Stomach (tissue), 9 donors: ENCODE measurements around the gene ZNF525. TPM values are rescaled to one million over a fixed set of nuclear protein-coding genes. Genes with fewer than 3 reads are reported as not detected.
"Not testable (repeated sequence)": the region's sequence is repeated elsewhere in the genome, so short reads cannot be mapped to it uniquely, and the experiment has no call there.

Source experiments
- DNase-seq, 2 donors: peaks; one replicate each; pipeline versions ENCODE4 v3.0.0 to v3.0.0-alpha.2; 2013 to 2019
- H3K27ac ChIP-seq, 5 donors: fragments of 200-600 bp in 4 of 5; sonication (generic) in 4 of 5; one replicate each; pipeline ENCODE4 v1.5.1; 2013 to 2019; ENCODE audit warnings: mild to moderate bottlenecking in 1 of 5, moderate library complexity in 1 of 5
- H3K27me3 ChIP-seq, 3 donors: fragments of 200-600 bp; sonication (generic); one replicate each; pipeline ENCODE4 v1.5.1; 2017 to 2019; ENCODE audit warnings: mixed run types in 1 of 3
- H3K36me3 ChIP-seq, 4 donors: fragments of 200-600 bp; sonication (generic); 1 replicate in 3 of 4; 2 replicates in 1 of 4; pipeline ENCODE4 v1.5.1; 2016 to 2019
- H3K4me1 ChIP-seq, 4 donors: fragments of 200-600 bp; sonication (generic); one replicate each; pipeline ENCODE4 v1.5.1; 2016 to 2019
- H3K4me3 ChIP-seq, 4 donors: fragments of 200-600 bp; sonication (generic) in 3 of 4; one replicate each; pipeline ENCODE4 v1.5.1; 2016 to 2019; ENCODE audit warnings: mild to moderate bottlenecking in 1 of 4
- H3K9me3 ChIP-seq, 4 donors: fragments of 200-600 bp; sonication (generic); one replicate each; pipeline ENCODE4 v1.5.1; 2016 to 2019
- EP300 ChIP-seq: sonication (generic); formaldehyde crosslinking; IDR thresholded peaks from one replicate; pipeline ENCODE4 v1.6.1; 2017; ENCODE audit warnings: antibody characterized with exemption
- POLR2A ChIP-seq, 4 donors: fragments of 450-650 bp; IDR thresholded peaks; one replicate each; pipeline ENCODE4 v1.6.1; 2016; ENCODE audit warnings: antibody characterized with exemption in 4 of 4, control low read depth in 2 of 4, mild to moderate bottlenecking in 1 of 4, moderate library complexity in 1 of 4
- POLR2AphosphoS5 ChIP-seq, 3 donors: sonication (generic); formaldehyde crosslinking; IDR thresholded peaks; one replicate each; pipeline ENCODE4 v1.6.1; 2016; ENCODE audit warnings: antibody characterized with exemption in 3 of 3
- WGBS, 5 donors: extraction: QIAGEN DNeasy Blood & Tissue Kit in 3 of 5; methylation state at CpG; one replicate each; pipeline versions ENCODE4 v1.1.5 to v1.1.7; 2013 to 2018; 5-methylcytosine and 5-hydroxymethylcytosine counted together
- intact Hi-C: fragments of 100-400 bp; cut with DNase I; formaldehyde crosslinking; loops from one replicate; pipeline ENCODE4 v1.15.1; 2023; ENCODE audit warnings: low total_unique reads
- polyA plus RNA-seq, 3 donors: library from polyadenylated mRNA; stranded (reverse); fragments of 200-250 nt; gene quantifications; one replicate each; pipeline ENCODE4 v1.2.3, GENCODE V29; 2013
- total RNA-seq, 5 donors: library from RNA; depleted of rRNA; stranded (reverse); fragments of >200 nt; gene quantifications; one replicate each; pipeline versions ENCODE4 v1.1.0 to v1.2.3, GENCODE V29; 2014 to 2016
- TF ChIP-seq, protein P1 (sequence below), 7 experiments: fragments of 450-650 bp in 4 of 7; fragments of 200-600 bp in 3 of 7; sonication (generic) in 3 of 7; IDR thresholded peaks; one replicate each; pipeline ENCODE4 v1.5.1; 2016 to 2019; ENCODE audit warnings: antibody characterized with exemption in 7 of 7, control low read depth in 2 of 7, mild to moderate bottlenecking in 1 of 7
- donor health status: healthy with polysubstance abuse.
- donor health status: Bipolar disorder and iron deficiency.
- donor health status: healthy.

Gene ZNF525
- total and polyA plus RNA-seq, 8 donors, result 2.9 to 33.3 (median 5.3) TPM

DNA sequence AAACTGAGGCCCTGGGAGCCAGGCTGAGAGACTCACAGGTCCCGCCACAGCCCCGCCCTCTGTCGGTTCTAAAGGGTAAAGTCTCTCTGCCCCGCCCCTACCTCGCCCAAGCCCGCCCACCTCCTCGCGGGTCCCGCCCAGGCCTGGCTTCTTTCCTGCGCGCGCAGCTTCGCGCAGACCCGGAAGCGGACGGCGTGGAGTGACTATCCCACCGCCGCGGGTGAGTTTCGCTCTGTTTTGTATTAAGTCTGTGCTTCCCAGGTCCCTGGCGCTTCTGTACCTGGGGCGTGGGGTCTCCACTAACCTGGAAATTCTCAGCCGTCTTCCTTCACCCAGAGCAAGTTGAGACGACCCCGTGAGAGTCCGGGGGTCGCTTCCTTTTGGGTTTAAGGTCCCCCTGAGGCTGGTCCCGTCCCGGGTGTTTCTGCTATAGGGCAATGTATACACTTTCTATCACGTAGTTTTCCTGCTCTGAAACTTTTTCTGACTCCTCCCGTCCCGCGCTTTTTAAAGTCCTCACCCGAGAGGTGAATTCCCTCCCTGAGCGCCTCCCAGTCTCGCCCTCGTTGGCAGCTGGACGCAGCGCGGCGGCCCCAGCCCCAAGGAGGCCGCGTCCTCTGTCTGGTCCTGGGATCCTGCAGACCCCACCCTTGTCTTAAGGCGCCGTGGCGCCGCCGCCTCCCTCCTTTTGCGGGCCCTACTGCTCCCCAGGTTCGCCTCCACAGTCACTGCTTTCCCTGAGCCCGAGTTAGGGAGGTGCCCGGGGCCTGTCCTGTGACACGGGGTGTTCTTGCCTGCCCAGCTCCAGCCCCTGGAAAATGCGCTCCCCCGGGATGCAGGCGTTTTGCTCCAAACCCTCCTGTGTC lies 29.7 kb downstream of the ZNF525 start, which contains the start of gene ZNF765:
Gene ZNF765 (plus strand): TSS at position 176 of the 866 bp plus-strand sequence. CDS start 2,867 bp downstream, outside the sequence.
- peaks cover 10 to 24% (median 24%) of the 10 kb centered on the region in 4 donors for H3K36me3 ChIP-seq
- 0 to 1% (median 0%) methylated on average over 48 to 58 of the region's 58 CpGs for WGBS, 5 donors
- peaks cover 18 to 30% (median 27%) of the 10 kb centered on the region in 4 donors for H3K4me1 ChIP-seq
- peak within 1 kb of the TSS; percentile 84 to 89 (median 89) for H3K27ac ChIP-seq
- intact Hi-C loops, result no loop called here
- peak within 1 kb of the TSS; percentile 70 to 91 (median 80) for H3K4me3 ChIP-seq
- TF ChIP-seq, protein P1, sequence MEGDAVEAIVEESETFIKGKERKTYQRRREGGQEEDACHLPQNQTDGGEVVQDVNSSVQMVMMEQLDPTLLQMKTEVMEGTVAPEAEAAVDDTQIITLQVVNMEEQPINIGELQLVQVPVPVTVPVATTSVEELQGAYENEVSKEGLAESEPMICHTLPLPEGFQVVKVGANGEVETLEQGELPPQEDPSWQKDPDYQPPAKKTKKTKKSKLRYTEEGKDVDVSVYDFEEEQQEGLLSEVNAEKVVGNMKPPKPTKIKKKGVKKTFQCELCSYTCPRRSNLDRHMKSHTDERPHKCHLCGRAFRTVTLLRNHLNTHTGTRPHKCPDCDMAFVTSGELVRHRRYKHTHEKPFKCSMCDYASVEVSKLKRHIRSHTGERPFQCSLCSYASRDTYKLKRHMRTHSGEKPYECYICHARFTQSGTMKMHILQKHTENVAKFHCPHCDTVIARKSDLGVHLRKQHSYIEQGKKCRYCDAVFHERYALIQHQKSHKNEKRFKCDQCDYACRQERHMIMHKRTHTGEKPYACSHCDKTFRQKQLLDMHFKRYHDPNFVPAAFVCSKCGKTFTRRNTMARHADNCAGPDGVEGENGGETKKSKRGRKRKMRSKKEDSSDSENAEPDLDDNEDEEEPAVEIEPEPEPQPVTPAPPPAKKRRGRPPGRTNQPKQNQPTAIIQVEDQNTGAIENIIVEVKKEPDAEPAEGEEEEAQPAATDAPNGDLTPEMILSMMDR (IDR thresholded peaks at IDR 0.05), result peak in 5 of 7 experiments; percentile 28 to 62 (median 50)
- peak in 1 of 4 donors; percentile 23 for TF ChIP-seq POLR2A (IDR thresholded peaks at IDR 0.05)
- peak; percentile 70 to 96 (median 86) for TF ChIP-seq POLR2AphosphoS5 (IDR thresholded peaks at IDR 0.05)
- no peak for TF ChIP-seq EP300
- peak; percentile 97 for DNase-seq
- peaks cover 0 to 19% (median 4%) of the 10 kb centered on the region in 4 donors for H3K9me3 ChIP-seq
- no peaks in the 10 kb centered on the region for H3K27me3 ChIP-seq

DNA sequence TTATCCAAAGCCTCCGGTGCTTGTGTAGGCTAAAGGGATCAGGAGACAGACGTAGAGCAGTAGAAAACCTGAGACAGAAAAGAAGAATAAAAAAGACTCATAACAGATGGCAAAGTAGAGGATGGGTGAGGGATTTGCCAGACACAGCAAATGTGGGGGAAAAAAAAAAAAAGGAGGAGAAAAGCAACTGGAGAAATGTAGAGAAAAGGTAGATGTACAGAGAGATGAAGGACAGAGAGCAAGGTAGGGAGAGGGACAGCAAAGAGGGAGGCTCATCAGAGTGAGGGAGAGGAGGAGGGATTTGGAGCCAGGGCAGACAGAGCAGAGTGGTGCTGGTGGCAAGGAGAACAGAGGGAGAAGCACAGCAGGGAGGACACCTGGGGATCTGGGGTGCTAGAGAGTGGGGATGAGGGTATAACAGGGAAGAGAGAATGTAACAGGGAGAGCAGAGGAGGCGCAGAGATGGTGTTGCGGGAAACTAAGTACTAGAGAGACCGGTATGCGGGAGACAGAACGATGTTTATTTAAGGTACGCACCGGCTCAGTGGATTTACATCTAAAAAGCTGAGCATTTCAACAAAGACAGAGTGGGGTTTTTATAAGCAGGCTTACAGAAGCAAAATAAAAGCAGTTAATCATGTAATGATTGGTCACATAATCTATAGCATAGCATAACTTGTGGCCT lies 30.5 kb downstream of the ZNF525 start:
- peaks cover 10 to 32% (median 31%) of the 10 kb centered on the region in 4 donors for H3K36me3 ChIP-seq
- peak overlapping the region; percentile 84 to 89 (median 89) for H3K27ac ChIP-seq
- peaks cover 18 to 30% (median 27%) of the 10 kb centered on the region in 4 donors for H3K4me1 ChIP-seq
- intact Hi-C loops, H3K27me3 ChIP-seq, DNase-seq: not testable (repeated sequence)
- H3K4me3 ChIP-seq, result peak overlapping the region; percentile 70 to 91 (median 80)
- WGBS, 5 donors, result 7 to 14% (median 10%) methylated on average over 9 of the region's 9 CpGs
- peaks cover 0 to 16% (median 0%) of the 10 kb centered on the region in 4 donors for H3K9me3 ChIP-seq

DNA sequence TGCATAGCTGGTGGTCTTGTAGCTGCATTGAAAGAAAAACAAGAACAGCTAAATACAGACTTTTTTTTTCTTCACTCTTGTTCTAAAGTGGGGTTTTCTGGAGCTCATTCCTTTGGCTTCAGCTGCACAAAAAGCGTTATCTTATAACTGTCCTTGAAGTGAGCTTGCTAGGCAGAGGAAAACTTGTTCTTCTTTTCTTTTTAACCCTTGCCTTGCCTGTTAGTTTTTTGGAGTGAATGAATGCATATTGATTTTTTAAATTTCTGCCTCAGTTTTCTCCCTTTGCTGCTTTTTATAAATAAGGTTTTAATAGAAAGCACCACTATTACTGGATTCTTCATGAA lies 31.0 kb downstream of the ZNF525 start:
- peaks cover 0 to 14% (median 2%) of the 10 kb centered on the region in 4 donors for H3K9me3 ChIP-seq
- H3K4me3 ChIP-seq, result peak overlapping the region in 3 of 4 donors; percentile 5 to 84 (median 77)
- TF ChIP-seq POLR2A (IDR thresholded peaks at IDR 0.05) (no peak), POLR2AphosphoS5 (IDR thresholded peaks at IDR 0.05) (no peak), EP300 (no peak)
- TF ChIP-seq, protein P1 (IDR thresholded peaks at IDR 0.05), result no peak
- H3K4me1 ChIP-seq, result peaks cover 18 to 30% (median 27%) of the 10 kb centered on the region in 4 donors
- H3K27me3 ChIP-seq, result no peaks in the 10 kb centered on the region
- no peak for DNase-seq
- peaks cover 10 to 37% (median 36%) of the 10 kb centered on the region in 4 donors for H3K36me3 ChIP-seq
- WGBS, 5 donors, result 2 to 12% (median 11%) methylated on average over 1 of the region's 1 CpG
- intact Hi-C loops, result no loop called here
- no peak overlapping the region for H3K27ac ChIP-seq

DNA sequence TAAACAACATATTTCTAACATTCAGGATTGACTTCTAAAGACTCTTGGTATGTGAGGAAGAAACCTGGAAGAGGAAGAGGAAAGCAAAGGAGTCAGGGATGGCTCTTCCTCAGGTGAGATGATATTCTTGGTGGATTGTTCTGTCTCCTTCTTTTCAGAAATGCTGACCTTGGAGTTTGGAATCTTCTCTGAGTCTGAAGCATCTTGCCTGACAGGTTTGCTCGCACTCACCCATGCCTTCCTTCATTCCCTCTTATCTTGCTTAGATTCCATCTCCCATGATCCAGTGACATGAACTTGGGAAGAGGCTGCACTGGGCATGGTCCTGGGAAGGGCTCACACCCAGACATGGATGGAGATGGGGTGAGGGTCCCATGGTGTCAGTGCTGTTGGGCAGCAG lies 32.4 kb downstream of the ZNF525 start:
- 83 to 92% (median 87%) methylated on average over 1 of the region's 1 CpG for WGBS, 5 donors
- intact Hi-C loops, H3K27me3 ChIP-seq, H3K4me3 ChIP-seq, DNase-seq, H3K27ac ChIP-seq: not testable (repeated sequence)
- H3K9me3 ChIP-seq, result peaks cover 1 to 19% (median 9%) of the 10 kb centered on the region in 4 donors
- H3K36me3 ChIP-seq, result peaks cover 18 to 51% (median 50%) of the 10 kb centered on the region in 4 donors
- H3K4me1 ChIP-seq, result peaks cover 18 to 30% (median 27%) of the 10 kb centered on the region in 4 donors

DNA sequence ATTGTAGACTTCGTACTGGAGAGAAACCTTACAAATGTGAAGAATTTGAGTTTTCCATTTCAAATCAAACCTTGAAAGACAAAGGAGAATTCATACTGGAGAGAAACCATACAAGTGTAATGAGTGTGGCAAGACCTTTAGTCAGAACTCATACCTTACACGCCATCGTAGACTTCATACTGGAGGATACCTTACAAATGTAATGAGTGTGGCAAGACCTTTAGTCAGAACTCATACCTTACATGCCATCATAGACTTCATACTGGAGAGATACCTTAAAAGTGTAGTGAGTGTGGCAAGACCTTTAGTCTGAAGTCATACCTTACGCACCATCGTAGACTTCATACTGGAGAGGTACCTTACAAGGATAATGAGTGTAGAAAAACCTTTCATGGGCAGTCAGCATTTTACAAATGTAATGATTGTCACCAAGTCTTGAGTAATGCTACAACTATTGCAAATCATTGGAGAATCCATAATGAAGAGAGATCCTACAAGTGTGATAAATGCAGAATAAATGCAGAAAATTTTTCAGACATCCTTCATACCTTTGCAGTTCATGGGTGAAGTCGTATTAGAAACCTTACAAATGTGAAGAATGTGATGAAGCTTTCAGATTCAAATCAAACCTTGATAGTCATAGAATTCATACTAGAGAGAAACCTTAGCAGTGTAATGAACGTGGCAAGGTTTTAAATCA lies 44.1 kb downstream of the ZNF525 start:
- no peaks in the 10 kb centered on the region for H3K27me3 ChIP-seq
- H3K4me3 ChIP-seq, result no peak overlapping the region
- intact Hi-C loops, result no loop called here
- peaks cover 61 to 87% (median 76%) of the 10 kb centered on the region in 4 donors for H3K9me3 ChIP-seq
- peaks cover 30 to 76% (median 46%) of the 10 kb centered on the region in 4 donors for H3K36me3 ChIP-seq
- H3K4me1 ChIP-seq, result no peaks in the 10 kb centered on the region
- H3K27ac ChIP-seq, result no peak overlapping the region
- no peak for DNase-seq
- 82 to 92% (median 90%) methylated on average over 7 of the region's 7 CpGs for WGBS, 5 donors
- TF ChIP-seq POLR2AphosphoS5 (IDR thresholded peaks at IDR 0.05), result no peak
- TF ChIP-seq EP300, result no peak
- TF ChIP-seq POLR2A (IDR thresholded peaks at IDR 0.05), result no peak
- TF ChIP-seq, protein P1 (IDR thresholded peaks at IDR 0.05), result no peak

DNA sequence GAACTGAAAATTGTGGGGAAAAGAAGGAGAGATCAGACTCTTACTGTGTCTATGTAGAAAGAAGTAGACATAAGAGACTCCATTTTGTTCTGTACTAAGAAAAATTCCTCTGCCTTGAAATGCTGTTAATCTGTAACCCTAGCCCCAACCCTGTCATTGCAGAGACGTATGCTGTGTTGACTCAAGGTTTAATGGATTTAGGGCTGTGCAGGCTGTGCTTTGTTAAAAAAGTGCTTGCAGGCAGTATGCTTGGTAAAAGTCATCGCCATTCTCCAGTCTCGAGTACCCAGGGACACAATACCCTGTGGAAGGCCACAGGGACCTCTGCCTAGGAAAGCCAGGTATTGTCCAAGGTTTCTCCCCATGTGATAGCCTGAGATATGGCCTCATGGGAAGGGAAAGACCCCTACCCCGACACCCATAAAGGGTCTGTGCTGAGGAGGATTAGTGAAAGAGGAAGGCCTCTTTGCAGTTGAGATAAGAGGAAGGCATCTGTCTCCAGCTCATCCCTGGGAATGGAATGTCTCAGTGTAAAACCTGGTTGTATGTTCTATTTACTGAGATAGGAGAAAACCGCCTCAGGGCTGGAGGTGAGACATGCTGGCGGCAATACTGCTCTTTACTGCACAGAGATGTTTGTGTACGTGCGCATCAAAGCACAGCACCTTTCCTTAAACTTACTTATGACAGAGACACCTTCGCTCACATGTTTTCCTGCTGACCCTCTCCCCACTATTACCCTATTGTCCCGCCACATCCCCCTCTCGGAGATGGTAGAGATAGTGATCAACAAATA lies 55.2 kb downstream of the ZNF525 start:
- H3K4me1 ChIP-seq, H3K4me3 ChIP-seq, H3K36me3 ChIP-seq, H3K27me3 ChIP-seq, H3K27ac ChIP-seq: not testable (repeated sequence)
- DNase-seq, result peak in 1 of 2 donors; percentile 31
- H3K9me3 ChIP-seq, result peaks cover 0 to 19% (median 8%) of the 10 kb centered on the region in 4 donors
- 54 to 68% (median 57%) methylated on average over 11 of the region's 11 CpGs for WGBS, 5 donors
- intact Hi-C loops, result loop anchor here (10.0 kb wide), 1 partner anchor 324 kb away; no protein-coding TSS in a partner anchor
